H9 (cell line): ENCODE results near the gene LRRC15. TPM values are rescaled to one million over a fixed set of nuclear protein-coding genes. Genes with fewer than 3 reads are reported as not detected.

Experiments
- DNase-seq: peaks from one replicate; pipeline ENCODE4 v3.0.0-alpha.2; 2017
- H2AFZ ChIP-seq: one replicate; pipeline ENCODE4 v1.6.1; 2013; ENCODE audit warnings: mild to moderate bottlenecking, low read length, control low read depth, moderate library complexity
- H2AK5ac ChIP-seq: 2 replicates; pipeline ENCODE4 v1.6.1; 2013; ENCODE audit warnings: low read length, control low read depth, mixed read lengths; ENCODE audit not compliant: insufficient read length
- H2BK120ac ChIP-seq: one replicate; pipeline ENCODE4 v1.6.1; 2013; ENCODE audit warnings: low read depth, mild to moderate bottlenecking, low read length, control low read depth, inconsistent platforms; ENCODE audit not compliant: poor library complexity, severe bottlenecking
- H2BK12ac ChIP-seq: 2 replicates; pipeline ENCODE4 v1.6.1; 2013; ENCODE audit warnings: low read length, control low read depth, mixed read lengths, low read depth; ENCODE audit not compliant: insufficient read length
- H2BK15ac ChIP-seq: 2 replicates; pipeline ENCODE4 v1.6.1; 2013; ENCODE audit warnings: low read depth, low read length, control low read depth
- H2BK20ac ChIP-seq: one replicate; pipeline ENCODE4 v1.6.1; 2013; ENCODE audit warnings: low read depth, mild to moderate bottlenecking, low read length, control low read depth, inconsistent platforms; ENCODE audit not compliant: poor library complexity, severe bottlenecking
- H2BK5ac ChIP-seq: 2 replicates; pipeline ENCODE4 v1.6.1; 2013; ENCODE audit warnings: low read length, control low read depth, mixed read lengths; ENCODE audit not compliant: insufficient read length
- H3K14ac ChIP-seq: 2 replicates; pipeline ENCODE4 v1.6.1; 2013; ENCODE audit warnings: low read length, control low read depth; ENCODE audit not compliant: insufficient read depth
- H3K18ac ChIP-seq: 2 replicates; pipeline ENCODE4 v1.6.1; 2013; ENCODE audit warnings: low read depth, mild to moderate bottlenecking, mixed read lengths, low read length, control low read depth; ENCODE audit not compliant: insufficient read length
- H3K23ac ChIP-seq: 2 replicates; pipeline ENCODE4 v1.6.1; 2013; ENCODE audit warnings: low read length, control low read depth, mixed read lengths, low read depth; ENCODE audit not compliant: insufficient read length
- H3K23me2 ChIP-seq: 2 replicates; pipeline ENCODE4 v1.6.1; 2013; ENCODE audit warnings: low read depth, mild to moderate bottlenecking, mixed read lengths, low read length, control low read depth; ENCODE audit not compliant: insufficient read length, poor library complexity, severe bottlenecking
- H3K27ac ChIP-seq: 2 replicates; pipeline ENCODE4 v1.5.1; 2013; ENCODE audit warnings: low read length, control low read depth, mixed read lengths, low read depth; ENCODE audit not compliant: insufficient read length
- H3K27me3 ChIP-seq: 2 replicates; pipeline ENCODE4 v1.6.1; 2013; ENCODE audit warnings: low read length, control low read depth, inconsistent platforms; ENCODE audit not compliant: insufficient read depth
- H3K4ac ChIP-seq: 2 replicates; pipeline ENCODE4 v1.6.1; 2013; ENCODE audit warnings: low read depth, mild to moderate bottlenecking, control low read depth, inconsistent platforms, low read length, moderate library complexity
- H3K4me1 ChIP-seq: 2 replicates; pipeline ENCODE4 v1.6.1; 2013; ENCODE audit warnings: low read length, control low read depth, inconsistent platforms; ENCODE audit not compliant: insufficient read depth
- H3K4me2 ChIP-seq: 2 replicates; pipeline ENCODE4 v1.6.1; 2013; ENCODE audit warnings: low read length, control low read depth, mixed read lengths; ENCODE audit not compliant: insufficient read length, insufficient read depth
- H3K56ac ChIP-seq: 2 replicates; pipeline ENCODE4 v1.6.1; 2013; ENCODE audit warnings: low read depth, mild to moderate bottlenecking, mixed read lengths, low read length, control low read depth; ENCODE audit not compliant: insufficient read length
- H3K79me1 ChIP-seq: 2 replicates; pipeline ENCODE4 v1.6.1; 2013; ENCODE audit warnings: low read depth, mild to moderate bottlenecking, moderate library complexity, low read length, control low read depth, inconsistent platforms; ENCODE audit not compliant: insufficient read depth, poor library complexity, severe bottlenecking
- H3K79me2 ChIP-seq: 2 replicates; pipeline ENCODE4 v1.6.1; 2013; ENCODE audit warnings: low read length, control low read depth, inconsistent platforms; ENCODE audit not compliant: insufficient read depth
- H3K9ac ChIP-seq: 2 replicates; pipeline ENCODE4 v1.6.1; 2013; ENCODE audit warnings: low read length, control low read depth, mixed read lengths; ENCODE audit not compliant: insufficient read length; ENCODE audit errors: extremely low read depth
- H3K9me3 ChIP-seq: one replicate; pipeline ENCODE4 v1.6.1; 2013; ENCODE audit warnings: low read depth, low read length, inconsistent platforms; ENCODE audit not compliant: control insufficient read depth
- H3T11ph ChIP-seq: one replicate; pipeline ENCODE4 v1.6.1; 2013; ENCODE audit warnings: mild to moderate bottlenecking, low read length, control low read depth, inconsistent platforms
- H4K20me1 ChIP-seq: one replicate; pipeline ENCODE4 v1.6.1; 2013; ENCODE audit not compliant: control insufficient read depth, insufficient read length, insufficient read depth
- H4K5ac ChIP-seq: 2 replicates; pipeline ENCODE4 v1.6.1; 2013; ENCODE audit warnings: low read depth, mild to moderate bottlenecking, mixed read lengths, low read length, control low read depth; ENCODE audit not compliant: insufficient read length
- H4K8ac ChIP-seq: replicated peaks from 2 replicates; pipeline ENCODE4 v1.6.1; 2013; ENCODE audit warnings: low read length, control low read depth, mixed read lengths, low read depth; ENCODE audit not compliant: insufficient read length
- H4K91ac ChIP-seq: 2 replicates; pipeline ENCODE4 v1.6.1; 2013; ENCODE audit warnings: low read depth, mild to moderate bottlenecking, moderate library complexity, mixed read lengths, low read length, control low read depth; ENCODE audit not compliant: insufficient read length
- H3K27ac Mint-ChIP-seq, 3 experiments: 2 replicates in 2 of 3; 3 replicates in 1 of 3; pipeline ENCODE4 v1.8.0; 2020 to 2021; ENCODE audit warnings: mixed read lengths in 3 of 3, mild to moderate bottlenecking in 1 of 3, moderate library complexity in 1 of 3
- H3K27me3 Mint-ChIP-seq: 2 replicates; pipeline ENCODE4 v1.8.0; 2021; ENCODE audit warnings: low read depth, mild to moderate bottlenecking, moderate library complexity, mixed read lengths
- H3K36me3 Mint-ChIP-seq, 3 experiments: 2 replicates in 2 of 3; 3 replicates in 1 of 3; pipeline ENCODE4 v1.8.0; 2020 to 2021; ENCODE audit warnings: low read depth in 3 of 3, mixed read lengths in 3 of 3; ENCODE audit not compliant: insufficient read depth in 1 of 3
- H3K4me1 Mint-ChIP-seq, 2 experiments: 2 replicates each; pipeline ENCODE4 v1.8.0; 2020; ENCODE audit warnings: mixed read lengths in 2 of 2
- H3K4me3 Mint-ChIP-seq, 2 experiments: 2 replicates in 1 of 2; 3 replicates in 1 of 2; pipeline ENCODE4 v1.8.0; 2020 to 2021; ENCODE audit warnings: mild to moderate bottlenecking in 2 of 2, mixed read lengths in 2 of 2, moderate library complexity in 1 of 2
- H3K9me3 Mint-ChIP-seq, 2 experiments: 2 replicates in 1 of 2; 3 replicates in 1 of 2; pipeline ENCODE4 v1.8.0; 2020; ENCODE audit warnings: mild to moderate bottlenecking in 2 of 2, mixed read lengths in 2 of 2, moderate library complexity in 1 of 2
- WGBS: extraction: QIAGEN DNeasy Blood & Tissue Kit; methylation state at CpG from one replicate; pipeline ENCODE4 v1.1.7; 2013; ENCODE audit warnings: missing lambda C conversion rate, low lambda C conversion rate, mixed read lengths; ENCODE audit not compliant: insufficient read length; ENCODE audit errors: extremely low coverage; 5-methylcytosine and 5-hydroxymethylcytosine counted together
- total RNA-seq: library from RNA; stranded (reverse); gene quantifications from 2 replicates; pipeline ENCODE4 v1.2.1, GENCODE V29; 2021
- TF ChIP-seq, protein P1 (sequence below): fragments of 200-600 bp; sonication (generic); conservative IDR thresholded peaks from 3 replicates; pipeline ENCODE4 v1.8.0; 2021; ENCODE audit warnings: antibody characterized with exemption, mild to moderate bottlenecking

Gene LRRC15
- total RNA-seq, 1 experiment from 2014 or later: 0.07 TPM

GRCh38 chr3:194311000-194311399 is 58.5 kb downstream of the LRRC15 start:
- Histone ChIP-seq H3K4me2 (no peak overlapping the region), H4K20me1 (no peaks in the 10 kb centered on the region), H3K9me3 (no peaks in the 10 kb centered on the region), H3K79me1 (no peaks in the 10 kb centered on the region), H3K4me1 (no peaks in the 10 kb centered on the region; the same call in none of the 2 replicates), H2AFZ (no peak overlapping the region), H3T11ph (no peak overlapping the region), H3K56ac (no peak overlapping the region), H4K5ac (no peak overlapping the region), H3K14ac (no peak overlapping the region), H2BK15ac (no peak overlapping the region), H3K4ac (no peak overlapping the region), H3K18ac (no peak overlapping the region), H3K27me3 (no peaks in the 10 kb centered on the region), H4K91ac (no peak overlapping the region), H3K23ac (no peak overlapping the region), H2BK5ac (no peak overlapping the region), H2BK20ac (no peak overlapping the region), H3K27ac (no peak overlapping the region), H4K8ac (no peak overlapping the region), H2BK12ac (no peak overlapping the region), H3K23me2 (no peaks in the 10 kb centered on the region), H2BK120ac (no peak overlapping the region), H2AK5ac (no peak overlapping the region), H3K79me2 (no peaks in the 10 kb centered on the region), H3K9ac (no peak overlapping the region)
- peaks cover 61 to 67% of the 10 kb centered on the region in 2 experiments for H3K4me1 Mint-ChIP-seq
- WGBS: 100% methylated on average over 2 of the region's 2 CpGs
- no peak overlapping the region for H3K4me3 Mint-ChIP-seq
- TF ChIP-seq, protein P1, sequence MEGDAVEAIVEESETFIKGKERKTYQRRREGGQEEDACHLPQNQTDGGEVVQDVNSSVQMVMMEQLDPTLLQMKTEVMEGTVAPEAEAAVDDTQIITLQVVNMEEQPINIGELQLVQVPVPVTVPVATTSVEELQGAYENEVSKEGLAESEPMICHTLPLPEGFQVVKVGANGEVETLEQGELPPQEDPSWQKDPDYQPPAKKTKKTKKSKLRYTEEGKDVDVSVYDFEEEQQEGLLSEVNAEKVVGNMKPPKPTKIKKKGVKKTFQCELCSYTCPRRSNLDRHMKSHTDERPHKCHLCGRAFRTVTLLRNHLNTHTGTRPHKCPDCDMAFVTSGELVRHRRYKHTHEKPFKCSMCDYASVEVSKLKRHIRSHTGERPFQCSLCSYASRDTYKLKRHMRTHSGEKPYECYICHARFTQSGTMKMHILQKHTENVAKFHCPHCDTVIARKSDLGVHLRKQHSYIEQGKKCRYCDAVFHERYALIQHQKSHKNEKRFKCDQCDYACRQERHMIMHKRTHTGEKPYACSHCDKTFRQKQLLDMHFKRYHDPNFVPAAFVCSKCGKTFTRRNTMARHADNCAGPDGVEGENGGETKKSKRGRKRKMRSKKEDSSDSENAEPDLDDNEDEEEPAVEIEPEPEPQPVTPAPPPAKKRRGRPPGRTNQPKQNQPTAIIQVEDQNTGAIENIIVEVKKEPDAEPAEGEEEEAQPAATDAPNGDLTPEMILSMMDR: no peak
- no peak for DNase-seq
- peaks cover 55% of the 10 kb centered on the region for H3K27me3 Mint-ChIP-seq
- H3K27ac Mint-ChIP-seq: no peak overlapping the region
- H3K9me3 Mint-ChIP-seq: no peaks in the 10 kb centered on the region
- no peaks in the 10 kb centered on the region for H3K36me3 Mint-ChIP-seq
